GM18517 (cell line): ENCODE results near the gene MAPK8IP3.
"Not testable (repeated sequence)": the region's sequence is repeated elsewhere in the genome, so short reads cannot be mapped to it uniquely, and the experiment has no call there.

Experiments used
- ATAC-seq: cut with Tn5 transposase; IDR thresholded peaks from one replicate; pipeline ENCODE4 v1.9.1; 2021; ENCODE audit warnings: mild to moderate bottlenecking, moderate library complexity; ENCODE audit not compliant: unreplicated experiment

MAPK8IP3 gene

DNA sequence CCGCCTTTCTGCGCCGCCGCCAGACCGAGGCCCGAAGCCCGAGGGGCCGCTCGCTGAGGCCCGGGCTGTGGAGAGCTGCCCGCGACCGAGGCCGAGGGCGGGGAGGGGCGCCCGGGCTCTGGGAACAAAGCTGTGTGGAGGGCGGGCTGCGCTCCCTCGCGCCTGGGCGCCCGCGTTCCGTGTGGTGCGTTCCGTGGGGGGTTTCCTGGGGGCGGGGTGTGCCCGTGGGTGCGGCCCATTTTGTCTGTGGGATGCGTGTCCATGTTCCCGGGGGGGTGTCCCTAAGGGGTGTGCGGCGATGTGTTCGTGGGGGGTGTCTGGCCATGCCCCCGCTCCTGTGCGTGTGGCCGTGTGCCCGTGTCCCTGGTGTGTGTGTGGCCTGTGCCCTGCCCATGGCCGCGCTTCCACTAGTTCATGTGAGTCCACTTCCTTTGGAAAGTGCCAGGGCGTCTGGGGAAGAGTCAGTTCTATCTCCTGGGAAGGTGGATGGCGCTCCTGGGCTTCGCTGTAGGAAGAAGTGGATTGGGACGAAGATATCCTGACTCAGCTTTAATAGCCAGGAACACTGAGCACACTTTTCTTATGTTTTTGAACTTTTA is 27.4 kb upstream of the MAPK8IP3 start:
- peak; percentile 5 for ATAC-seq

DNA sequence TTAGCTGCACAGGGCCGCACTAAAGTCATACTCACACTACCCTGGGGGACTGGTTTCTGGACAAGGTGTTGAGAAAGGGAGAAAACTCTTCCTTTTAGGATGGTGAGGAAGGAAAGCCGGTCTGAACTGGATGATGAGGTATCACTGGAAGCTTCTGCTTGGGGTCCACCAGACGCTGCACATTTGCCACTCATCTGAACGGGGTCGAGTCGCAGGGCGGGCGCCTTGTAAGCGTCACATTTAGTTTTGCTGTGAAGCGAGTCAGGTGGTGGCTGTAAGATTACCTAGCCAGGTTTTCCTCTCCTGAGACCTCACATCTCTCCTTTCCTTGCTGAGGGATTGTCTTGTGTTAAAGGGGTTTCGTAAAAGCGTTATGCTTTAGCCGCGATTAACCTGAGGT is 25.6 kb upstream of the MAPK8IP3 start:
- no peak for ATAC-seq

GRCh38 chr16:1681032-1681431 is 25.0 kb upstream of the MAPK8IP3 start:
- ATAC-seq: no peak

- no peak for ATAC-seq
These were observed 18.3 kb upstream of the MAPK8IP3 start for GRCh38 chr16:1687427-1688316.

- no peak for ATAC-seq
These were observed 17.0 kb upstream of the MAPK8IP3 start for GRCh38 chr16:1688807-1689560.

DNA sequence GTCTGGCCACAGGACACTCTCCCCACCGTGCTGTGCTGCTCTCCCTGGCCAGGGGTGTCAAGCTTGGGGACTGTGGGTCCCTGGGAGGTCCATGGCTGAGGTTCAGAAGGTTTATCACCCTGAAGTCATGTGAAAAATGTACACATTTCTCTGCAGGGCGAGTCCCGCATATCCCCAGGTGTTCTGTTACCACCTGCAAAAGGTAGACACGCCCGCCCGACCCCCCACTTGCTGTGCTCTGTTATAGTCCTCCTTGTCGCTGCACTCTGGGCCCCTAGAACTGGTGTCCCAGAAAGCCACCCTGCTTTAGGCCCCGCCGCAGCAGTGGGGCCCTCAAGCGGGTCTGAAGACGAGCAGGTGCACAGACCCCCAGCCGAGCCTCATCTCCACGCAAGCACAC is 16.1 kb upstream of the MAPK8IP3 start:
- no peak for ATAC-seq

GRCh38 chr16:1690810-1691209 is 15.2 kb upstream of the MAPK8IP3 start:
- no peak for ATAC-seq

GRCh38 chr16:1691276-1691675 is 14.7 kb upstream of the MAPK8IP3 start:
- ATAC-seq: no peak

- ATAC-seq: no peak
These were observed 14.0 kb upstream of the MAPK8IP3 start for GRCh38 chr16:1691956-1692355.

- no peak for ATAC-seq
These were observed 9.1 kb upstream of the MAPK8IP3 start for GRCh38 chr16:1696863-1697262.

DNA sequence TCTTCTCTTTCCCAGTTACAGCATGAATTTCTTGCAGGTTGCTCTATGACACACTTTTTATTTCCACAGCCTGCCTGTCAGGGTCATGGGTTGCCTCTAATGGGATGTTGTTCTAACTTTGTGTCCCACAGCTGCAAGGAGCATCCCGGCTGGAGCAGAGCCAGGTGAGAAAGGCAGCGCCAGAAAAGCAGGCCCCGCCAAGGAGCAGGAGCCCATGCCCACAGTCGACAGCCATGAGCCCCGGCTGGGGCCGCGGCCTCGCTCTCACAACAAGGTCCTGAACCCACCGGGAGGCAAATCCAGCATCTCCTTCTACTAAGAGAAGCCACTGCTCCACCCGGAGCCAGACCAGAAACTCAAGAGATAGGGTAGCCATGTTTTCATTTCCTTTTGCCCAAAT is 7.3 kb upstream of the MAPK8IP3 start:
- ATAC-seq: no peak

DNA sequence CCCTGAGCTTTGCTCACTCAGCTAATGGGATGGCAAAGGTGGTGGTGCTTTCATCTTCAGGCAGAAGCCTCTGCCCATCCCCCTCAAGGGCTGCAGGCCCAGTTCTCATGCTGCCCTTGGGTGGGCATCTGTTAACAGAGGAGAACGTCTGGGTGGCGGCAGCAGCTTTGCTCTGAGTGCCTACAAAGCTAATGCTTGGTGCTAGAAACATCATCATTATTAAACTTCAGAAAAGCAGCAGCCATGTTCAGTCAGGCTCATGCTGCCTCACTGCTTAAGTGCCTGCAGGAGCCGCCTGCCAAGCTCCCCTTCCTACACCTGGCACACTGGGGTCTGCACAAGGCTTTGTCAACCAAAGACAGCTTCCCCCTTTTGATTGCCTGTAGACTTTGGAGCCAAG is 5.7 kb upstream of the MAPK8IP3 start:
- ATAC-seq: no peak

- ATAC-seq: no peak
These were observed 4.6 kb upstream of the MAPK8IP3 start for GRCh38 chr16:1701216-1701878.

GRCh38 chr16:1705324-1705687 is 689 bp upstream of the MAPK8IP3 start:
- not testable (repeated sequence) for ATAC-seq

DNA sequence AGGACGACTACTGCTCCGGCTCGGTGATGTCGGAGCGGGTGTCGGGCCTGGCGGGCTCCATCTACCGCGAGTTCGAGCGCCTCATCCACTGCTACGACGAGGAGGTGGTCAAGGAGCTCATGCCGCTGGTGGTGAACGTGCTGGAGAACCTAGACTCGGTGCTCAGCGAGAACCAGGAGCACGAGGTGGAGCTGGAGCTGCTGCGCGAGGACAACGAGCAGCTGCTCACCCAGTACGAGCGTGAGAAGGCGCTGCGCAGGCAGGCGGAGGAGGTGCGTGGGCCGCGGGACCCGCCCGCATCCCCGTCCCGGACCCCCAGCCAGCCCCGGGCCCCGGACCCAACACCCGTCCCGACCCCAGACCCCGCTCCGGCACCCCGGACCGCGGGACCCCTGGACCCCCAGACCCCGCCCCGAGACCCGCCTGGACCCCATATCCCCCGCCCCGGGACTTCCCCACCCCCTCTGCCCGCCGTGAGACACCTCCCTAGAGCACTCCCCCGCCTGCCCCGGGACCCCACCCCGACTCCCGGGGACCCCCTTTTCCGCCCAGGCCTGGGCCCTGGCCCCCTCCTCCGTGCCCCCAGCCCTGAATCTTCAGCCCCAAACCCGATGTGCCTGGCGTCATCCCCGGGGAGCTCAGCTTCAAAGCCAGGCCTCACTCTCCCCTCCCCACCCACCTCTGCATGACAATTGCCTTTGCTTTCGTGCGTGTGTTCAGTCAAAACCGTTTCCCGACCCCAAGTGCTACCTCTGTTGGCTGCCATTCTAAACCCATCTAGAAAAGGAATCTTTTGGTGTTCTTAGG is 594 bp downstream of the MAPK8IP3 start:
- peak; percentile 38 for ATAC-seq

- no peak for ATAC-seq
These were observed 1.3 kb downstream of the MAPK8IP3 start for GRCh38 chr16:1707193-1707790.

- ATAC-seq: no peak
These were observed 2.2 kb downstream of the MAPK8IP3 start for GRCh38 chr16:1708083-1708767.

GRCh38 chr16:1708768-1709180 is 2.8 kb downstream of the MAPK8IP3 start:
- ATAC-seq: no peak

- no peak for ATAC-seq
These were observed 3.4 kb downstream of the MAPK8IP3 start for GRCh38 chr16:1709356-1709755.
